HepG2 (cell line): ENCODE data around the gene MARCHF2. TPM values are rescaled to one million over a fixed set of nuclear protein-coding genes. Genes with fewer than 3 reads are reported as not detected.

ENCODE experiments used
- ATAC-seq: fragments of 200-7000 bp; cut with Tn5 transposase; 3 replicates; pipeline ENCODE4 v1.9.1; 2020; ENCODE audit warnings: mild to moderate bottlenecking, moderate library complexity
- BruUV-seq: library from RNA; stranded (reverse); fragments of 400-500 nt; replicated peaks from 2 replicates; lab custom pipeline; 2021; lab: Mats Ljungman, UMichigan
- CTCF ChIA-PET: fragments of 300-600 bp; formaldehyde crosslinking; extraction: SDS; loops from one replicate; lab custom pipeline; 2021; ENCODE audit warnings: low total read pairs, inconsistent platforms, low intra/inter-chr PET ratio; lab: Yijun Ruan, JAX
- POLR2A ChIA-PET: fragments of 350-600 bp; sonication (Branson Sonifier 250); formaldehyde crosslinking; loops from one replicate; lab custom pipeline; 2020; ENCODE audit warnings: antibody characterized with exemption, inconsistent platforms; lab: Yijun Ruan, JAX
- DNase-seq: peaks from one replicate; pipeline ENCODE4 v3.0.0-alpha.2; 2015; ENCODE audit warnings: low spot score
- FAIRE-seq: peaks from 3 replicates; lab custom pipeline; 2011; peaks lifted over from hg19 to GRCh38; lab: Jason Lieb, UNC
- H2AFZ ChIP-seq: one replicate; pipeline ENCODE4 v1.6.1; 2011; ENCODE audit warnings: low read length, inconsistent platforms
- H3K27ac ChIP-seq: fragments of 300-600 bp; 3 replicates; pipeline ENCODE4 v1.8.0; 2011; ENCODE audit warnings: mixed run types, mild to moderate bottlenecking, mixed read lengths, low read length, inconsistent platforms; ENCODE audit not compliant: insufficient read depth; ENCODE audit errors: extremely low read length
- H3K27me3 ChIP-seq, 2 experiments: fragments of 200-600 bp in 1 of 2; 2 replicates in 1 of 2; 3 replicates in 1 of 2; pipeline versions ENCODE4 v1.6.0 to v1.8.0; 2011; ENCODE audit warnings: low read length in 2 of 2, mild to moderate bottlenecking in 2 of 2, moderate library complexity in 2 of 2, inconsistent platforms in 1 of 2; ENCODE audit not compliant: insufficient read depth in 2 of 2, control insufficient read depth in 1 of 2
- H3K36me3 ChIP-seq, 2 experiments: fragments of 200-600 bp in 1 of 2; replicated peaks in 1 of 2; 2 replicates in 1 of 2; 3 replicates in 1 of 2; pipeline versions ENCODE4 v1.5.1 to v1.8.0; 2011; ENCODE audit warnings: low read length in 2 of 2, inconsistent platforms in 1 of 2; ENCODE audit not compliant: insufficient read depth in 2 of 2, control insufficient read depth in 1 of 2
- H3K4me1 ChIP-seq: 2 replicates; pipeline ENCODE4 v1.5.1; 2012; ENCODE audit warnings: low read length, inconsistent platforms; ENCODE audit not compliant: insufficient read depth
- H3K4me2 ChIP-seq: 2 replicates; pipeline ENCODE4 v1.6.0; 2011; ENCODE audit warnings: low read depth, low read length, inconsistent platforms
- H3K4me3 ChIP-seq, 3 experiments: fragments of 200-600 bp in 1 of 3; sonication (generic), shearing (Covaris generic) in 1 of 3; replicated peaks in 1 of 3; 2 replicates each; pipeline ENCODE4 v1.5.1; 2011 to 2016; ENCODE audit warnings: low read length in 3 of 3, inconsistent platforms in 2 of 3, low read depth in 2 of 3, mild to moderate bottlenecking in 2 of 3, control low read depth in 1 of 3, mixed read lengths in 1 of 3; ENCODE audit not compliant: insufficient read depth in 1 of 3
- H3K79me2 ChIP-seq: one replicate; pipeline ENCODE4 v1.6.1; 2011; ENCODE audit warnings: low read length, inconsistent platforms; ENCODE audit not compliant: insufficient read depth
- H3K9ac ChIP-seq: 2 replicates; pipeline ENCODE4 v1.6.0; 2011; ENCODE audit warnings: mild to moderate bottlenecking, low read depth, low read length, inconsistent platforms; ENCODE audit not compliant: insufficient read depth
- H3K9me3 ChIP-seq: 2 replicates; pipeline ENCODE4 v1.5.1; 2012; ENCODE audit warnings: mild to moderate bottlenecking, low read length
- H4K20me1 ChIP-seq: 2 replicates; pipeline ENCODE4 v1.6.0; 2011; ENCODE audit warnings: inconsistent platforms, mild to moderate bottlenecking, low read length, moderate library complexity; ENCODE audit not compliant: insufficient read depth
- CEBPB ChIP-seq: IDR thresholded peaks from 2 replicates; pipeline ENCODE4 v1.6.1; 2011; ENCODE audit warnings: low read depth, low read length, improper control_type of control experiment, borderline replicate concordance
- CENPX ChIP-seq: sonication (generic); formaldehyde crosslinking; IDR thresholded peaks from 2 replicates; pipeline ENCODE4 v1.9.0; 2021; ENCODE audit warnings: mild to moderate bottlenecking, missing genetic modification reagents, moderate library complexity
- CHCHD3 ChIP-seq: sonication (generic); formaldehyde crosslinking; IDR thresholded peaks from 2 replicates; pipeline ENCODE4 v1.8.0; 2022; ENCODE audit warnings: mild to moderate bottlenecking, missing genetic modification reagents, moderate library complexity
- GABPB1 ChIP-seq: IDR thresholded peaks from 2 replicates; pipeline ENCODE4 v1.6.1; 2016; ENCODE audit warnings: mild to moderate bottlenecking, missing genetic modification reagents, moderate library complexity, missing compliant biosample characterization
- HIVEP1 ChIP-seq: sonication (generic); formaldehyde crosslinking; IDR thresholded peaks from 2 replicates; pipeline ENCODE4 v1.4.0; 2020; ENCODE audit warnings: mild to moderate bottlenecking, missing genetic modification reagents
- HOXA5 ChIP-seq: sonication (generic); formaldehyde crosslinking; IDR thresholded peaks from 2 replicates; pipeline ENCODE4 v1.4.0; 2020; ENCODE audit warnings: missing genetic modification reagents
- KMT2B ChIP-seq: IDR thresholded peaks from 2 replicates; pipeline ENCODE4 v1.6.1; 2016; ENCODE audit warnings: missing genetic modification reagents, missing compliant biosample characterization
- PITX1 ChIP-seq: sonication (generic); formaldehyde crosslinking; IDR thresholded peaks from 2 replicates; pipeline ENCODE4 v1.5.1; 2020; ENCODE audit warnings: mild to moderate bottlenecking, missing genetic modification reagents
- RORA ChIP-seq: sonication (generic); formaldehyde crosslinking; IDR thresholded peaks from 2 replicates; pipeline ENCODE4 v1.5.0; 2020; ENCODE audit warnings: mild to moderate bottlenecking, missing genetic modification reagents, moderate library complexity
- ZEB1 ChIP-seq: IDR thresholded peaks from 2 replicates; pipeline ENCODE4 v1.6.1; 2012; ENCODE audit warnings: mild to moderate bottlenecking, low read depth, inconsistent platforms; ENCODE audit not compliant: insufficient replicate concordance
- ZNF713 ChIP-seq: sonication (generic); formaldehyde crosslinking; IDR thresholded peaks from 2 replicates; pipeline ENCODE4 v1.4.0; 2020; ENCODE audit warnings: mild to moderate bottlenecking, missing genetic modification reagents
- ZNF792 ChIP-seq: IDR thresholded peaks from 2 replicates; pipeline ENCODE4 v1.6.1; 2016
- ZNF891 ChIP-seq: sonication (generic); formaldehyde crosslinking; IDR thresholded peaks from 2 replicates; pipeline ENCODE4 v1.5.0; 2020; ENCODE audit warnings: mild to moderate bottlenecking, missing genetic modification reagents
- ZSCAN29 ChIP-seq: sonication (generic); formaldehyde crosslinking; conservative IDR thresholded peaks from 2 replicates; pipeline ENCODE4 v1.4.0; 2020; ENCODE audit warnings: mild to moderate bottlenecking, missing genetic modification reagents
- WGBS: methylation state at CpG from one replicate; pipeline ENCODE4 v1.1.6; 2017; ENCODE audit warnings: low lambda C conversion rate; 5-methylcytosine and 5-hydroxymethylcytosine counted together
- in situ Hi-C: cut with HindIII; loops from 2 replicates; pipeline ENCODE4 v1.10.0; 2017; ENCODE audit warnings: low pct_unique_long_range_greater_than_20kb; ENCODE audit not compliant: extremely low pct_ligation_motif_present
- intact Hi-C: fragments of 100-400 bp; cut with micrococcal nuclease; formaldehyde crosslinking; loops from one replicate; pipeline ENCODE4 v1.10.0; 2022; ENCODE audit not compliant: unreplicated experiment
- polyA plus RNA-seq, 8 experiments: library from polyadenylated mRNA; depleted of rRNA in 3 of 8; stranded (reverse) in 7 of 8; unstranded in 1 of 8; fragments of >200 nt; fragmentation: Illumina TruSeq in 4 of 8; extraction: Trizol in 4 of 8; gene quantifications; 2 replicates each; pipeline versions ENCODE4 v1.2.1 to v1.2.3, GENCODE V29; 2011 to 2016; ENCODE audit warnings: low read depth in 4 of 8, missing spikeins in 1 of 8, mixed read lengths in 1 of 8; ENCODE audit not compliant: insufficient read depth in 1 of 8
- total RNA-seq, 5 experiments: library from RNA; depleted of rRNA; stranded (reverse); fragments of >200 nt; fragmentation: Illumina TruSeq; extraction: Trizol; gene quantifications; 2 replicates each; pipeline ENCODE4 v1.2.3, GENCODE V29; 2016; ENCODE audit warnings: low read depth in 1 of 5
- TF ChIP-seq, protein P1 (sequence below): IDR thresholded peaks from 2 replicates; pipeline ENCODE4 v1.6.1; 2016; ENCODE audit warnings: control low read depth
- TF ChIP-seq, protein P2 (sequence below): IDR thresholded peaks from 2 replicates; pipeline ENCODE4 v1.6.1; 2016; ENCODE audit warnings: missing genetic modification reagents, missing compliant biosample characterization

The MARCHF2 gene
- total and polyA plus RNA-seq, 2 of the 13 experiments (the other 11 are each of a cell fraction or from before 2014, with no cell fraction given): 12.7 to 13.0 TPM

DNA sequence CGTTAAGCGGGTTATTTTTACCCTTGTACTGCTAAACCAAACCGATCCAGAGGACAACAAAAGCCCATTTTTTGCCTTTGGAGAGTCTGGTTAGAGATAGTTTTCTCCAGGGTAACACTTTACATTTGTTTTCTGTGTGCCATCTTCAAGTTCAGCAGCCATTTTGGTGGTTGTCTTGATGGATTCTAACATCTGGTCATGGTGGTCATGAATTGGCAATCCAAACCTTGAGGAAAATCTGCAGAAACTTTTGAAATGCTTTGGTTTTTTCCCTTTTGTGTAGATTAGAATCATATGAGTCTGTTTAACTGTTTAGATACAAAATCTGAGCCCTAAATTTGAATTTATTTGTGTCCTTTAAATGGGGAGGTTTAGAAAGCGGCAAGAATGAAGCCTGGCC lies 48.3 kb downstream of the MARCHF2 start (continued):
- TF ChIP-seq CEBPB (no peak), RORA (no peak), HIVEP1 (no peak), HOXA5 (CRISPR knock-in tag) (no peak), ZNF891 (CRISPR knock-in tag) (no peak), CENPX (no peak), ZSCAN29 (CRISPR knock-in tag) (no peak)
- TF ChIP-seq, protein P1, sequence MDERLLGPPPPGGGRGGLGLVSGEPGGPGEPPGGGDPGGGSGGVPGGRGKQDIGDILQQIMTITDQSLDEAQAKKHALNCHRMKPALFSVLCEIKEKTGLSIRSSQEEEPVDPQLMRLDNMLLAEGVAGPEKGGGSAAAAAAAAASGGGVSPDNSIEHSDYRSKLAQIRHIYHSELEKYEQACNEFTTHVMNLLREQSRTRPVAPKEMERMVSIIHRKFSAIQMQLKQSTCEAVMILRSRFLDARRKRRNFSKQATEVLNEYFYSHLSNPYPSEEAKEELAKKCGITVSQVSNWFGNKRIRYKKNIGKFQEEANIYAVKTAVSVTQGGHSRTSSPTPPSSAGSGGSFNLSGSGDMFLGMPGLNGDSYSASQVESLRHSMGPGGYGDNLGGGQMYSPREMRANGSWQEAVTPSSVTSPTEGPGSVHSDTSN (CRISPR knock-in tag): no peak
- TF ChIP-seq, protein P2, sequence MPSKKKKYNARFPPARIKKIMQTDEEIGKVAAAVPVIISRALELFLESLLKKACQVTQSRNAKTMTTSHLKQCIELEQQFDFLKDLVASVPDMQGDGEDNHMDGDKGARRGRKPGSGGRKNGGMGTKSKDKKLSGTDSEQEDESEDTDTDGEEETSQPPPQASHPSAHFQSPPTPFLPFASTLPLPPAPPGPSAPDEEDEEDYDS (CRISPR knock-in tag): no peak
- TF ChIP-seq, all 625 proteins: peak for 0

DNA sequence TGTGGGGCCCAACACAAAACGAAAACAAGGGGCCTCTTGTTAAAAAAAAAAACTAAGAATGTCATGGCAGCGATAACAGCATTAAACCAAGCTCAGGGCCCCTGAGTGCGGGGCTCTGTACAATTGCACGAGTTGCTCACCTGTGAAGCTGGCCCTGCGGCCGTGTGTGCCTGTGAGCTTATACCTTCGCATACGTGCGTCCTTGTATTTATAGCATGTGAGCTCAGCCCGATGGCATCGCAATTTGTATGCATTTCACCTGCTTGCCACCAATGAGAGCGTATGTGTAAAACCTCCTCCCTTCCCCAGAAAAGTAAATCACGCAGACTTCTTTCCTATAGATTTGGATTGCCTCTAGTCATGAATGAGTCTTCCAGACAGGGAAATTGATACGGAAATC lies 48.8 kb downstream of the MARCHF2 start:
- TF ChIP-seq ZEB1 (no peak), CHCHD3 (CRISPR knock-in tag) (no peak), GABPB1 (CRISPR knock-in tag) (no peak), ZNF713 (CRISPR knock-in tag) (no peak), KMT2B (CRISPR knock-in tag) (no peak), PITX1 (no peak), ZNF792 (no peak)
- H3K4me2 ChIP-seq: no peak overlapping the region
- H3K27me3 ChIP-seq: no peaks in the 10 kb centered on the region
- in situ Hi-C loops: no loop called here
- no peak overlapping the region for H2AFZ ChIP-seq
- no peaks in the 10 kb centered on the region for H3K9me3 ChIP-seq
- peaks cover 78% of the 10 kb centered on the region for H3K79me2 ChIP-seq
- BruUV-seq: no TSS peak
- DNase-seq: no peak
- intact Hi-C loops: no loop called here
- H3K36me3 ChIP-seq: peaks cover 32 to 74% of the 10 kb centered on the region in 2 experiments
- no peak overlapping the region for H3K4me3 ChIP-seq
- ChIA-PET CTCF (no interaction called here), POLR2A (no interaction called here)
- H3K27ac ChIP-seq: no peak overlapping the region
- peaks cover 58% of the 10 kb centered on the region for H4K20me1 ChIP-seq
- H3K9ac ChIP-seq: no peak overlapping the region
- ATAC-seq: no peak
- no peak for FAIRE-seq
- peaks cover 40% of the 10 kb centered on the region for H3K4me1 ChIP-seq
- WGBS: 96% methylated on average over 14 of the region's 14 CpGs
